BJ (cell line): ENCODE data around the gene GAK. TPM values are rescaled to one million over a fixed set of nuclear protein-coding genes. Genes with fewer than 3 reads are reported as not detected.
A peak's percentile ranks its signal among the peaks of the same experiment; 100 is the strongest.

Source experiments
- CTCF ChIA-PET: fragments of 350-600 bp; formaldehyde crosslinking; extraction: SDS; loops from one replicate; lab custom pipeline; 2021; ENCODE audit warnings: antibody characterized with exemption, inconsistent platforms; lab: Yijun Ruan, JAX
- POLR2A ChIA-PET: fragments of 300-600 bp; sonication (Branson Sonifier 250); formaldehyde crosslinking; extraction: SDS; loops from one replicate; lab custom pipeline; 2021; ENCODE audit warnings: antibody characterized with exemption; lab: Charles Lee
- DNase-seq: peaks from one replicate; pipeline ENCODE4 v3.0.0-alpha.2; 2011; ENCODE audit warnings: low read depth
- H3K27me3 ChIP-seq: 2 replicates; pipeline ENCODE4 v1.6.0; 2011; ENCODE audit warnings: low read length; ENCODE audit not compliant: control insufficient read depth, insufficient read depth
- H3K36me3 ChIP-seq: 2 replicates; pipeline ENCODE4 v1.5.1; 2011; ENCODE audit warnings: low read length; ENCODE audit not compliant: control insufficient read depth, insufficient read depth
- H3K4me3 ChIP-seq: 2 replicates; pipeline ENCODE4 v1.5.1; 2011; ENCODE audit warnings: low read depth, mild to moderate bottlenecking, control low read depth, low read length
- polyA plus RNA-seq: library from polyadenylated mRNA; depleted of rRNA; stranded (reverse); fragments of >200 nt; gene quantifications from 2 replicates; pipeline ENCODE4 v1.2.3, GENCODE V29; 2011
- TF ChIP-seq, protein P1 (sequence below): IDR thresholded peaks from 2 replicates; pipeline ENCODE4 v1.5.1; 2011; ENCODE audit warnings: low read depth, mild to moderate bottlenecking, control low read depth, inconsistent platforms, low read length, moderate library complexity; ENCODE audit not compliant: insufficient read depth

Gene GAK
- polyA plus RNA-seq, 1 experiment, result 26.3 TPM

GRCh38 chr4:896216-896615 lies 35.9 kb downstream of the GAK start:
- POLR2A ChIA-PET, result no interaction called here
- TF ChIP-seq, protein P1, sequence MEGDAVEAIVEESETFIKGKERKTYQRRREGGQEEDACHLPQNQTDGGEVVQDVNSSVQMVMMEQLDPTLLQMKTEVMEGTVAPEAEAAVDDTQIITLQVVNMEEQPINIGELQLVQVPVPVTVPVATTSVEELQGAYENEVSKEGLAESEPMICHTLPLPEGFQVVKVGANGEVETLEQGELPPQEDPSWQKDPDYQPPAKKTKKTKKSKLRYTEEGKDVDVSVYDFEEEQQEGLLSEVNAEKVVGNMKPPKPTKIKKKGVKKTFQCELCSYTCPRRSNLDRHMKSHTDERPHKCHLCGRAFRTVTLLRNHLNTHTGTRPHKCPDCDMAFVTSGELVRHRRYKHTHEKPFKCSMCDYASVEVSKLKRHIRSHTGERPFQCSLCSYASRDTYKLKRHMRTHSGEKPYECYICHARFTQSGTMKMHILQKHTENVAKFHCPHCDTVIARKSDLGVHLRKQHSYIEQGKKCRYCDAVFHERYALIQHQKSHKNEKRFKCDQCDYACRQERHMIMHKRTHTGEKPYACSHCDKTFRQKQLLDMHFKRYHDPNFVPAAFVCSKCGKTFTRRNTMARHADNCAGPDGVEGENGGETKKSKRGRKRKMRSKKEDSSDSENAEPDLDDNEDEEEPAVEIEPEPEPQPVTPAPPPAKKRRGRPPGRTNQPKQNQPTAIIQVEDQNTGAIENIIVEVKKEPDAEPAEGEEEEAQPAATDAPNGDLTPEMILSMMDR, result 0 out of 2 replicates have a peak, but pooled peaks have one; percentile 4
- H3K36me3 ChIP-seq, result peaks cover 38% of the 10 kb centered on the region

DNA sequence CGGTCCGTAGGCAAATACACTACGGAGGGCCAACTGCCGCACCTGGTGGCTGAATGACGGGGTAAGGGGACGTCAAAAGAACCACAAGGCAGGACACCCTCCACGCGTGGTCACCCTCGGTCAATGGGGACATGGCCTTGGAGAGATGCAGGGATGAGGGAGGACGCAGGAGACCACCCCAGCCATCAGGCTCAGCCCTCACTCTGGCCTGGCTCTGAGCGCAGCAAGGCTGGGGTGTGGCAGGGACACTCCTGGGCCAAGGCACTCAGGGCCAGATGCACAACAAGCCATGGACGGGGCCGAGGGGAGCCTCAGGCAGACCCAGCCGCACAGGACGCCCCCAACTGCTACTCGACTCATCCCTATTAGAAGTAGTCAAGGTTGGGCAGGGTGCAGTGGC lies 36.5 kb downstream of the GAK start:
- ChIA-PET CTCF (no interaction called here), POLR2A (no interaction called here)
- TF ChIP-seq, protein P1, result no peak
- H3K27me3 ChIP-seq, result no peaks in the 10 kb centered on the region
- peaks cover 38% of the 10 kb centered on the region for H3K36me3 ChIP-seq
- H3K4me3 ChIP-seq, result no peak overlapping the region
- no peak for DNase-seq

More at GRCh38 chr4:896216-896615, 35.9 kb downstream of the GAK start:
- CTCF ChIA-PET, result no interaction called here
- Histone ChIP-seq H3K4me3 (no peak overlapping the region), H3K27me3 (no peaks in the 10 kb centered on the region)
- DNase-seq, result no peak

GRCh38 chr4:893995-894705 lies 38.0 kb downstream of the GAK start:
- CTCF ChIA-PET, result no interaction called here
- no peak for DNase-seq
- Histone ChIP-seq H3K36me3 (peaks cover 43% of the 10 kb centered on the region), H3K4me3 (no peak overlapping the region), H3K27me3 (no peaks in the 10 kb centered on the region)
- POLR2A ChIA-PET, result no interaction called here
- TF ChIP-seq, protein P1, result no peak

GRCh38 chr4:893276-893994 lies 38.7 kb downstream of the GAK start:
- Histone ChIP-seq H3K4me3 (no peak overlapping the region), H3K36me3 (peaks cover 46% of the 10 kb centered on the region), H3K27me3 (no peaks in the 10 kb centered on the region)
- no peak for DNase-seq
- TF ChIP-seq, protein P1, result no peak
- ChIA-PET CTCF (no interaction called here), POLR2A (no interaction called here)

- ChIA-PET CTCF (no interaction called here), POLR2A (no interaction called here)
- TF ChIP-seq, protein P1, result no peak
- Histone ChIP-seq H3K36me3 (peaks cover 49% of the 10 kb centered on the region), H3K4me3 (no peak overlapping the region), H3K27me3 (no peaks in the 10 kb centered on the region)
- DNase-seq, result no peak
These were observed 39.3 kb downstream of the GAK start for GRCh38 chr4:892780-893179.
